Stimulated activated CD8-positive, alpha-beta memory T cell treated with anti-CD3 and anti-CD28 coated beads, Interleukin-15, amount 100 ng/mL, for 24 hours (primary cell): Measurements from ENCODE around the gene C10orf53.
"Not testable (repeated sequence)": the region's sequence is repeated elsewhere in the genome, so short reads cannot be mapped to it uniquely, and the experiment has no call there.

Experiments
- DNase-seq: peaks from one replicate; pipeline ENCODE4 v3.0.0-alpha.2; 2020; ENCODE audit warnings: low read depth

Gene C10orf53

DNA sequence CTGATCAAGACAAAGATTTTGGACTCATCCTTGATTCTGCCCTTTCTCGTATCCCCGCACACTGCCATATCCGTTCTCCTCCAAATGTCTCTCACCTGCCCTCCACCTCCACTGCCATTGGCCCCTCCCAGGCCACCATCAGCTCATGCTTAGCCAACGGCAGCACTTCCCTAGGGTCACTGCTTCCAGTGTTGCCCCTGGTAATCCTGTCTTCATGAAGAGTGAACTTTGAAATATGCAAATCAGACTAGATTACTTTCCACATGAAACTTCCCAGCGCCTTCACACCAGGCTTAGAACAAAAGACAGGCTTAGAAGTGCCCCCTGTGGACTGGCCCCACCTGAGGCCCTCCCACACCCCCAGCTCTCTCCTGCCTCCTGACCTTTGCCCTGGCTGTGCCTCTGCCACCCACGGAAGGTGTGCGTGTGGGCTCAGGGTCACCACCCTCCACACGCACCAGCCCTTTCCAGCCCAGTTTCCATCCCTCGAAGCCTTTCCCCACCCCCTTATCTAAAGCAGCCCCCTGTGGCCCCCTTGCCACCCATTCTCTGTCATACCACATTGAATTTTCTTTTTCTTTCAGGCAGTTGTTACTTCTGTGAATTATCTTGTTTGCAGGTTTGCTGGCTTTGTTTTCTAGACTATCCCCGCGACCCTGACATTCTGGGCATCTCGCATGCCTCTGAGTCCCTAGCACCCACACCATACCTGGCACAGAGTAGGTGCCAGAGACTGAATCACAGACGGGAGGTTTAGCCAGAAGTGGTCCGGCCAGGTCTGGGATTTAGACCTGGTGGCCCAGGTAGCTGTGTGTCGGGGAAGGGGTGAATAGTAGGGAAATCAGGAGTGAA lies 26.8 kb upstream of the C10orf53 start:
- no peak for DNase-seq

DNA sequence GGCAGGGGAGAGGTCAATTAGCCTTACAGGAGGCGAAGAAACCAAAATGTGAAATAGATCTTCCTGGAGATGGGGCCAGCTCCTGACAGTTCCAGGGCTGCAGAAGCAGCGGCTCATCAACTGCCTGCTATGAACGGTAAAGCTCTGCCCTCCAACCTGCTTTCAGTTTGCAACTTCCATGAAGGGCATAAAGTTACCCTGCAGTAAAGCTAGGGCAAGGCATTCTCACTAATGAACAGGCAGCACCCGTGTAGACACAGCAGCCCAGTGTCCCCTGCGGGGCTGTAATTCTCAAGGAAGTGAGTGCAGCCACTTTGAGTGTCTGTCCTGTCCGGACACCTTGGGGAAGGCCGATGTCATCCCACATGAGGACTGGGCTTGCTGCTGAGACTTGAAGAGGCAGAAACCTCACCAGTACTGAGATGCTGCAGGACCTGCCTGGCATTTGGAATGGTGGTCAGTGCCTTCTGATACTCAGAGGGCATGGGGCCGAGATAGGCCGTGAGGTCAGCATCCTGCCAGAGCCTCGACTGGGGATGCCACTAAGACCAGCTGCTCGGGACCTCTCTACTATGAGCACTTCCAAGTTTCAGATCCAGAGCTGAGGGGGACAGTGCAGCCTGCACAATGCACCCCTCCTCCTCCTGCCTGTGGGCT lies 26.1 kb upstream of the C10orf53 start:
- no peak for DNase-seq

DNA sequence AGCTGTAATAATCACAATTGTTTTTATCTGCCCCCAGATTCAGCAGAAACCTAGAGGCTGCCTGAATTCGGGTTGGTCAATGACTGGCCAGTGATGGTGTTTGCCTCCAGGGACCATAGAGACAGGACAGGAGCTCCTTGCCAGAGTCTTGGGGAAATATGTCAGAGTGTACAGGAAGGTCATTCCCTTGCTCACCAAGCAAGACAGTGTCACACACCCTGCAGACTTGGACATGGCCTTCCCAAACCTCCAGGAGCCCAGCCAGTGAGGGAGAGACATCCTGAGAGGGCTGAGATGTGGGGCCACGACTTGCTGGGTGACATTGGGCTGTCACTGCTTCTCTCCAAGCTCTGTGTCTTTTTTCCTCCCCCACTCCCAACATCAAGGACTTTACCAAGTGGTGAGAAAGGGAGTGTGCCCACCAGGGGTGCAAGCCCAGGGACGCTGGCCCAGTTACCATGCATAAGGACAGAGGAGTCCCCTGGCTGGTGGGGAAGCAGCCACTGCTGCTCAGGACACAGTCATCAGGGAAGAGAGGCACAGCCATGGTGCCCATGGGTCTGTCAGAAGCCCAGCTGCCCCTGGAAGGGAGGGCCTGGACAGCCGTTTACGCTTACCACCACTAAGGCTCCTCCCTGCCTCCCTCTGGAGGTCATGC lies 25.3 kb upstream of the C10orf53 start:
- no peak for DNase-seq

- DNase-seq, result no peak
These were observed 24.4 kb upstream of the C10orf53 start for GRCh38 chr10:49655099-49655498.

DNA sequence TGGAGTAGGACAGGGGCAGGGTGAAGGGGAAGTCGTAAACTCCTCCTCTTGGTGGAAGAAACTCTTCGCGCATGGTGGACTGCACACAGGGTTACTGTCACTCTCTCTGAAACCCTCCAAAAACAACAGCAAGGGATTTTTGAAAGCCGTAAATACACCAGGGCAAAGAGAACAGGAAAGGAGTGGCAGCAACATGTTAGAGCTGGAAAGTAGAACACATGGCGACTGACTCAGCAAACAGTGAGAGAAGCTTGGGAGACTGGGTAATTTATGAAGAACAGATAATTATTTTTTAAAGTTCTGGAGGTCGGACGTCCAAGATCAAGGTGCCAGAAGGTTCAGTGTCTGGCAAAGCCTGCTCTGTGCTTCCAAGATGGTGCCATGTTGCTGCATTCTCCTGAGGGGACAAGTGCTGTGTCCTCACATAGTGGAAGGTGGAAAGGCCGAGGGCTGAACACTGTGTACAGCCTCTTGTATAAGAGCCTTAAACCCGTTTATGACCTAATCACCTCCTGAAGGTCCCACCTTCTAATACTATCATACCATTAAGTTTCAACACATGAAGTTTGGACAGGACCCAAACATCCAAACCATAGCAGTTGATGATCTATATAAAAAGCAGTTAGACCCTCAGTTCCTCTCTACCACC lies 22.5 kb upstream of the C10orf53 start:
- no peak for DNase-seq

GRCh38 chr10:49657606-49658005 lies 21.8 kb upstream of the C10orf53 start:
- DNase-seq, result no peak

GRCh38 chr10:49661140-49661856 lies 18.2 kb upstream of the C10orf53 start:
- no peak for DNase-seq

- DNase-seq, result no peak
These were observed 17.2 kb upstream of the C10orf53 start for GRCh38 chr10:49662169-49662830.

DNA sequence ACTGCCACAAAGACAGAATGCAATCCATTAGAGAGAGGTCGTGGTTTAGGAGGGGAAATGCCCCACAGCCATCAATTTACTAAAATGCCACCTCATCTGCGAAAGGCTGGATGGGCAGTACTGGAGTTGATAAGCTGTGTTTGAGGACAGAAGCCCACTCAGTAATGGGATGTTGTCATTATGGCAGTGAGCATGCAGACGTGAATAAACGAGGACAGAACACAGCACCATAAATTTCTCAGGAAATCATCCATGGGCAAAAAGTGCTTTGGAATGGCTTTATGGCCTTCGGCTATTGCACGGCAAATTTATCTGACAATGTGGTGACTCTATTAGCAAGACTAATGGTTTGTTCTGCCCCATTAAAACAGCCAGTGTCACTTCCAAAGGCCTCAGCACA lies 15.9 kb upstream of the C10orf53 start:
- DNase-seq, result no peak

- DNase-seq, result no peak
These were observed 15.2 kb upstream of the C10orf53 start for GRCh38 chr10:49664006-49664841.

GRCh38 chr10:49664842-49665355 lies 14.6 kb upstream of the C10orf53 start:
- DNase-seq, result no peak

DNA sequence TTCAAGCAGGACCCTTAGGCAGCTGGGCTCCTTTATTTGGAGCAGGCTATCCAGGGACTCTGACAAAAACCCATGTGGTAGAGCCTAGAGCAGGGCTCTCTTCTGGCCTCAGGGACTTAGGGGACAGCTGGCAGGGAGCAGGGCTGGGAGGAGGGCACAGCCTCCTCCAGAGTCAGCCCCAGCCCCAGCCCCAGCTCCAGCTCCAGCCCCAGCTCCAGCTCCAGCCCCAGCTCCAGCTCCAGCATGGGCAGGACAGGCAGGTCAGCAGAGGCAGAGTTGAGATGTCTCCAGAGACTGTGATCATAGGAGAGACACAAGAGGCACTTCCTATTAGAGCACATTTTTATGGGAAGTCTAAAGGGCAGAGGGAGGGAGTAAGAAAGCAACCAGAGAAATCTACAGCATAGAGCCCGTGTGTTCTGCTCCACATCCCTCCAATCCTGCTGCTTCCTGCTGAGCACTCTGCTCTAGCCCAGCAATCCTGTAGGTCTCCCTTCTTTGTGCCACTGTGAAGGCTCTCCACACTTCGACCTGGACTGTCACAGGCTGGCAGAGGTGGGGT lies 13.3 kb upstream of the C10orf53 start:
- no peak for DNase-seq

DNA sequence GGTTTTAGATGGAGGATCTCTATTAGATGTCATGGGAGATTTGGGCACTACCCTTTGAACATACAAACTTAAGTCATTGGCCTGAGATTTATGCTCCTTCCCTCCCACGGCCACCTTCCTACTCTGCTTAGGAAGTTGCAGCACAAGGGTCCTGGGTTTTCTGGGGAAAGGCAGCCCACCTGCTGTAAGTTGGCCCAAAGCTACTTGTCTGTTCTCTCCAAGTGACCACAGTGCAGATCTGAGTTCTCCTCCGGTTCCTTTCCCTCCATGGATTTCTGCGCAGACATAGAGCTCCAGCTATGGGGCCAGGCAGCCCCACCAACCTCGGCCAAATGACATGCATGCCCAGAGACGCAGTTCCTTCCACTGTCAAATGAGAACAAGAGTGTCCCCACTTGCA lies 12.8 kb upstream of the C10orf53 start:
- DNase-seq, result no peak

DNA sequence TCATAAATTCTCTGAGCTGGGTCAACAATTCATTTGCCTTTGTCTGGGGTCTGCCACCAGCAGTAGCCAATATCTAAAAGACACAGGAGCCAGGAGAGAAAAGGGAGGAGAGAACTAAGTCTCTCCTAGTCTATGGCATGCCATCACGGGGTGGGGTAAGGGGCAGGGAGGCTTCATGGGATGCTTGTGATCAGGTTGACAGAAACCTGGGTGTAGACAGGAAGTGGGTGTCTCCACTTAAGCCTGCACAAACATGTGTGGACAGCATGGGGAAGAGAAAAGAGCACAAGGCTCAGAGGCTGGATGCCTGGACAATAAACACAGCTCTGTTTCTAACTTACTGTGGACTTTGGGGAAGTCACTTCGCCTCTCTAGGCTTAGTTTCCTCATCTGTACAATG lies 11.5 kb upstream of the C10orf53 start:
- DNase-seq, result no peak

DNA sequence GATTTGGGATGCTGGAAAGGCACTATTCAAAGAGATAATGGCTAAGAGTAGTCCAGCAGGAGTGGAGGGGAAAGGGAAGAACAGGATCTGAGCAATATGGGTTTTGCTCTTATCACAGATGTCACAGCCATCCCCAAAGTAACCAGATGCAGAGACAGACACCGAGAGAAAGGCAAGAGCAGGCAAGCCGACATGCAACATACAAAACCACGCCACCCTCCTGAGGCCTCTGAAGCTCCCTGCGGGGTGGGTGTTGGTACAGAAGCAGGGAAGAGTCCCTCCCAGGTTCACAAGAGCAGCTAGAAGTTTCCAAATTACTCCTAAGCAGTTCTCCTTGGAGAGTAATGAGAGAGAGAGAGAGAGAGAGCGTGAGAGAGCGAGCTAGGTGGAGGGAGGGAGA lies 10.8 kb upstream of the C10orf53 start:
- DNase-seq, result no peak

DNA sequence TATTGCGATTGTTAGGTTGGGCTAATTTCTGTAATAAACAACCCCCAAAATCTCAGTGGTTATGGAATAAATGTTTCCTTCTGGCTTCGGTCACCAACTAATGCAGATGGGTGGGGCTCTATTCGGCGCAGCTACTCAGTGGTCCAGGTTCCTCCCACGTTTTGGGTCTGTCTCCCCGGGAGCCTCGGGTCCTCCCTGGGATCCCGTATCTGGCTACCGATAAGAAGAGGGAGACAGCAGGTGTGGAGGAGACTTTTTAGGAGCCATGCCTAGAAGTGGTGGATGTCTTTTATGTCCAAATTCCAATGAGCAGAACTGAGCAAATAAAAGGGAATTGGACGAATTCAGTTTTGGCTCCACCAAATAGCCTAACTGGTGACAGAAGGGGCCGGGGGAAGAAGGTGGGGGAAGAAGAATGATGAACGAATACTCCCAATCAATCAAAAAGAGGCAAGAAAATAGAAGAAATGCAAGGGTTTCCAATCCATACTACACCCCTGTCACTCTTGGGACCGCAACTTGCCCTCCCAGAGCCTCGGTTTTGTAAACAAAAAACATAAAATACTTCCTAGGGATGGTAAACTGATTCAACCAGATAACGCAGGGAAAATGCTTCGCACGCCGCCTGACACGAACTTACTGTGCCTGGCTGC lies 498 bp upstream of the C10orf53 start:
- no peak for DNase-seq

- DNase-seq, result not testable (repeated sequence)
These were observed 3.0 kb downstream of the C10orf53 start for GRCh38 chr10:49682449-49682848.

DNA sequence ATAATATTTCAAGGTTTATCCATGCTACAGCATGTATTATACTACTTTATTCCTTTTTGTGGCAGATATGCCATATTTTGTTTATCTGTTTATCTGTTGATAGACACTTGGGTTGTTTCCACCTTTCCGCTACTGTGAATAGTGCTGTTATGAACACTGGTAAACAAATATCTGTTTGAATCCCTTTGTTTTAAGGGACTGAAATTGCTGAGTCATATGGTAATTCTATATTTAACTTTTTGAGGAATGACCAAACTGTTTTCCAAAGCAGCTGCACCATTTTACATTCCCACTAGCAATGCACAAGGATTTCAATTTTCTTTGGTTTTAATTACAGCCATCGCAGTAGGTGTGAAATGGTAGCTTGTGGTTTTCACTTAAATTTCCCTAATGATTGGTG lies 3.4 kb downstream of the C10orf53 start:
- no peak for DNase-seq

DNA sequence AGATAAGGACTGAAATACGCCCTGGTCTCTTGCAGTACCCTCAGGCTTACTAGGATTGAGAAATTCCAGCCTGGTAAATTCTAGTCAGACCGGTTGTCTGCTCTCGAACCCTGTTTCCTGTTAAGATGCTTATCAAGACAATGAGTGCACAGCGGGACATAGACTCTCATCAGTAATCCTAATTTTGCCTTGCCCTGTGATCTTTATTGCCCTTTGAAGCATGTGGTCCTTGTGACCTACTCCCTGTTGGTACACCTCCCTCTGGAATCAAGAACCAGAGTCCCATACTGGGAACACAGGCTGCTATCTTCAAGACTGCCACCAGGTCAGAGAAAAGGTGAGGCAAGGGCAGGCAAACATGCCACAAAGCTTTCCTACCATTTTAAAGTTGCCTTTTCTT lies 7.2 kb downstream of the C10orf53 start:
- no peak for DNase-seq
